IMR-90 (cell line): ENCODE measurements around the gene HOXD10.

Experiments
- CEBPB ChIP-seq: IDR thresholded peaks from 2 replicates; pipeline ENCODE4 v1.6.1; 2012; ENCODE audit warnings: low read depth, low read length, improper control_type of control experiment
- FOS ChIP-seq: fragments of 150-350 bp; IDR thresholded peaks from 2 replicates; pipeline ENCODE4 v1.6.1; 2016; ENCODE audit warnings: low read depth, low read length
- MAFK ChIP-seq: IDR thresholded peaks from 2 replicates; pipeline ENCODE4 v1.6.1; 2012; ENCODE audit warnings: low read depth, low read length, improper control_type of control experiment
- MAZ ChIP-seq: IDR thresholded peaks from 2 replicates; pipeline ENCODE4 v1.6.1; 2012; ENCODE audit warnings: low read depth, mild to moderate bottlenecking, low read length, improper control_type of control experiment, moderate library complexity, borderline replicate concordance
- MXI1 ChIP-seq: IDR thresholded peaks from 2 replicates; pipeline ENCODE4 v1.6.1; 2012; ENCODE audit warnings: low read depth, mild to moderate bottlenecking, low read length, moderate library complexity, borderline replicate concordance
- NFE2L2 ChIP-seq: fragments of 150-350 bp; IDR thresholded peaks from 2 replicates; pipeline ENCODE4 v1.6.1; 2016; ENCODE audit warnings: low read depth, mild to moderate bottlenecking, low read length
- POLR2A ChIP-seq: IDR thresholded peaks from 2 replicates; pipeline ENCODE4 v1.6.1; 2012; ENCODE audit warnings: mild to moderate bottlenecking, low read depth, low read length
- RAD21 ChIP-seq: IDR thresholded peaks from 2 replicates; pipeline ENCODE4 v1.6.1; 2012; ENCODE audit warnings: low read length, improper control_type of control experiment
- RCOR1 ChIP-seq: IDR thresholded peaks from 2 replicates; pipeline ENCODE4 v1.6.1; 2012; ENCODE audit warnings: mild to moderate bottlenecking, low read length, improper control_type of control experiment; ENCODE audit not compliant: insufficient replicate concordance
- RFX5 ChIP-seq: IDR thresholded peaks from 2 replicates; pipeline ENCODE4 v1.8.0; 2012; ENCODE audit warnings: low read depth, mild to moderate bottlenecking, low read length, moderate library complexity
- SMC3 ChIP-seq: fragments of 150-350 bp; IDR thresholded peaks from 2 replicates; pipeline ENCODE4 v1.6.1; 2016; ENCODE audit warnings: low read depth, mild to moderate bottlenecking, antibody characterized with exemption, low read length, moderate library complexity
- TF ChIP-seq, protein P1 (sequence below): conservative IDR thresholded peaks from 2 replicates; pipeline ENCODE4 v1.5.1; 2012; ENCODE audit warnings: mild to moderate bottlenecking, low read depth, low read length, improper control_type of control experiment
- TF ChIP-seq, protein P2 (sequence below): fragments of 150-350 bp; IDR thresholded peaks from 2 replicates; pipeline ENCODE4 v1.6.1; 2017; ENCODE audit warnings: mild to moderate bottlenecking, antibody characterized with exemption, low read length, low read depth

DNA sequence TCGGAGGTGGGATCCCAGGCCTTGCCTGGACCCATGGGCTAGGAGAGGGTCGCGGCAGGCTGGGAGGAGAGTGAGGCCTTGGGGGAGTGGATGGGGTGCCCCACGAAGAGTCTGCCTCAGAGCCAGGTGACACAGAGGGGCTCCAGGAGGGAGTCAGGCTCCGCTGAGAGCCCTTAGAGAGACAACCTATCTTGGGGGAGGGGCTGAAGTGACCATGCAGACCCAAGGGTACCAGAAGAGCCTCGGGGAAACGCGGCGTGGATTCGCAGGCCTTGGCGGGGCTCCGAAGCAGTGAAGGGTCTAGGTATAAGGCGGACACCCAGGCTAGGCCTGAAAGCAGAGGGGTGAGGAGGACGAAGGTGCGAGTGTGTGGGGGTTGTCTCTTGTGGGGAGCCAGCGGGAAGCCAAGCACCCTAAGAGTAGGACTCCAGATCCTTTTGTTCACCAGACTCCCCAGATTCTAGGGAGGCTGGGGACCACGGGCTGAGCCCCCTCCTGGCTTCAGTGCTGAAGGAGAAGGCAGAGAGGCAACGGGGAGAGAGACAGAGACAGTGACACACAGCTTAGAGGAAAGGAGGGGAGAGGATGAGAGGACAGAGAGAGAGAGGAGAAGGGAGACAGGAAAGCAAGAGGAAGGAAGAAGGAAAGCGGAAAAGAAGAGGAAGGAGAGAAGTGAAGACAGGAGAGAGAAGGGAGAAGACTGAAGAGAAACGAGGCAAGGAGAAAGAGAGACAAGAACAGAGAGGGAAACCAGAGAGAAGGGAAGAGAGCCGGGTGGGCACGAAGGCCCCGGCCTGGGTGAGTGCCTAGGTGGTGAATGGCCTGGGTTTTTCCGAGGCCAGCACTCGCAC is 10.6 kb upstream of the HOXD10 start:
- TF ChIP-seq POLR2A (no peak), RAD21 (no peak), MAZ (no peak), SMC3 (no peak), RFX5 (no peak), MAFK (no peak), CEBPB (no peak), RCOR1 (no peak), FOS (no peak), MXI1 (no peak), NFE2L2 (no peak)
- TF ChIP-seq, protein P1, sequence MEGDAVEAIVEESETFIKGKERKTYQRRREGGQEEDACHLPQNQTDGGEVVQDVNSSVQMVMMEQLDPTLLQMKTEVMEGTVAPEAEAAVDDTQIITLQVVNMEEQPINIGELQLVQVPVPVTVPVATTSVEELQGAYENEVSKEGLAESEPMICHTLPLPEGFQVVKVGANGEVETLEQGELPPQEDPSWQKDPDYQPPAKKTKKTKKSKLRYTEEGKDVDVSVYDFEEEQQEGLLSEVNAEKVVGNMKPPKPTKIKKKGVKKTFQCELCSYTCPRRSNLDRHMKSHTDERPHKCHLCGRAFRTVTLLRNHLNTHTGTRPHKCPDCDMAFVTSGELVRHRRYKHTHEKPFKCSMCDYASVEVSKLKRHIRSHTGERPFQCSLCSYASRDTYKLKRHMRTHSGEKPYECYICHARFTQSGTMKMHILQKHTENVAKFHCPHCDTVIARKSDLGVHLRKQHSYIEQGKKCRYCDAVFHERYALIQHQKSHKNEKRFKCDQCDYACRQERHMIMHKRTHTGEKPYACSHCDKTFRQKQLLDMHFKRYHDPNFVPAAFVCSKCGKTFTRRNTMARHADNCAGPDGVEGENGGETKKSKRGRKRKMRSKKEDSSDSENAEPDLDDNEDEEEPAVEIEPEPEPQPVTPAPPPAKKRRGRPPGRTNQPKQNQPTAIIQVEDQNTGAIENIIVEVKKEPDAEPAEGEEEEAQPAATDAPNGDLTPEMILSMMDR = no peak
- TF ChIP-seq, protein P2, sequence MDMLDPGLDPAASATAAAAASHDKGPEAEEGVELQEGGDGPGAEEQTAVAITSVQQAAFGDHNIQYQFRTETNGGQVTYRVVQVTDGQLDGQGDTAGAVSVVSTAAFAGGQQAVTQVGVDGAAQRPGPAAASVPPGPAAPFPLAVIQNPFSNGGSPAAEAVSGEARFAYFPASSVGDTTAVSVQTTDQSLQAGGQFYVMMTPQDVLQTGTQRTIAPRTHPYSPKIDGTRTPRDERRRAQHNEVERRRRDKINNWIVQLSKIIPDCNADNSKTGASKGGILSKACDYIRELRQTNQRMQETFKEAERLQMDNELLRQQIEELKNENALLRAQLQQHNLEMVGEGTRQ = no peak
